HepG2 (cell line): ENCODE results near the gene RAP1GAP2. TPM values are rescaled to one million over a fixed set of nuclear protein-coding genes. Genes with fewer than 3 reads are reported as not detected.

Experiments
- CBX2 ChIP-seq, 2 experiments: fragments of 200-600 bp in 1 of 2; sonication (generic); formaldehyde crosslinking in 1 of 2; IDR thresholded peaks; 2 replicates each; pipeline versions ENCODE4 v1.7.0 to v1.8.1; 2018 to 2022; ENCODE audit warnings: low read depth in 2 of 2, low read length in 1 of 2, mild to moderate bottlenecking in 1 of 2, missing genetic modification reagents in 1 of 2
- EEA1 ChIP-seq: sonication (generic); formaldehyde crosslinking; IDR thresholded peaks from 2 replicates; pipeline ENCODE4 v1.5.1; 2020; ENCODE audit warnings: mild to moderate bottlenecking, missing genetic modification reagents, borderline replicate concordance
- FIP1L1 ChIP-seq: fragments of 200-400 bp; formaldehyde crosslinking; IDR thresholded peaks from 2 replicates; pipeline ENCODE4 v1.6.1; 2018; ENCODE audit warnings: low read depth, mild to moderate bottlenecking, low read length, moderate library complexity, borderline replicate concordance; ENCODE audit not compliant: insufficient read depth
- FOSL1 ChIP-seq: sonication (generic); formaldehyde crosslinking; IDR thresholded peaks from 2 replicates; pipeline ENCODE4 v1.9.0; 2021; ENCODE audit warnings: missing genetic modification reagents, borderline replicate concordance
- HOXA3 ChIP-seq: sonication (generic); formaldehyde crosslinking; IDR thresholded peaks from 2 replicates; pipeline ENCODE4 v1.5.0; 2020; ENCODE audit warnings: missing genetic modification reagents
- HOXA9 ChIP-seq: sonication (generic); formaldehyde crosslinking; IDR thresholded peaks from 2 replicates; pipeline ENCODE4 v1.8.1; 2022; ENCODE audit warnings: missing genetic modification reagents, mild to moderate bottlenecking, moderate library complexity, borderline replicate concordance
- KDM6A ChIP-seq: IDR thresholded peaks from 2 replicates; pipeline ENCODE4 v1.6.1; 2016; ENCODE audit warnings: low read depth
- MAFF ChIP-seq: IDR thresholded peaks from 2 replicates; pipeline ENCODE4 v1.6.1; 2011; ENCODE audit warnings: low read depth, low read length, improper control_type of control experiment
- NFIC ChIP-seq: IDR thresholded peaks from 2 replicates; pipeline ENCODE4 v1.6.1; 2012; ENCODE audit warnings: mild to moderate bottlenecking, low read length, inconsistent platforms
- SMYD3 ChIP-seq: sonication (generic); formaldehyde crosslinking; IDR thresholded peaks from 2 replicates; pipeline ENCODE4 v1.8.1; 2023; ENCODE audit warnings: mild to moderate bottlenecking, missing genetic modification reagents
- ZNF235 ChIP-seq: sonication (generic); formaldehyde crosslinking; IDR thresholded peaks from 2 replicates; pipeline ENCODE4 v1.8.1; 2023; ENCODE audit warnings: mild to moderate bottlenecking, missing genetic modification reagents, borderline replicate concordance
- ZNF251 ChIP-seq: sonication (generic); formaldehyde crosslinking; IDR thresholded peaks from 2 replicates; pipeline ENCODE4 v1.9.0; 2021; ENCODE audit warnings: mild to moderate bottlenecking, missing genetic modification reagents
- ZNF619 ChIP-seq: sonication (generic); formaldehyde crosslinking; IDR thresholded peaks from 2 replicates; pipeline ENCODE4 v1.4.0; 2020; ENCODE audit warnings: mild to moderate bottlenecking, missing genetic modification reagents
- ZNF766 ChIP-seq: sonication (generic); formaldehyde crosslinking; IDR thresholded peaks from 2 replicates; pipeline ENCODE4 v1.5.0; 2020; ENCODE audit warnings: missing genetic modification reagents, borderline replicate concordance
- ZNF841 ChIP-seq: sonication (generic); formaldehyde crosslinking; IDR thresholded peaks from 2 replicates; pipeline ENCODE4 v1.8.1; 2023; ENCODE audit warnings: missing genetic modification reagents, borderline replicate concordance
- polyA plus RNA-seq, 8 experiments: library from polyadenylated mRNA; depleted of rRNA in 3 of 8; stranded (reverse) in 7 of 8; unstranded in 1 of 8; fragments of >200 nt; fragmentation: Illumina TruSeq in 4 of 8; extraction: Trizol in 4 of 8; gene quantifications; 2 replicates each; pipeline versions ENCODE4 v1.2.1 to v1.2.3, GENCODE V29; 2011 to 2016; ENCODE audit warnings: low read depth in 4 of 8, missing spikeins in 1 of 8, mixed read lengths in 1 of 8; ENCODE audit not compliant: insufficient read depth in 1 of 8
- total RNA-seq, 5 experiments: library from RNA; depleted of rRNA; stranded (reverse); fragments of >200 nt; fragmentation: Illumina TruSeq; extraction: Trizol; gene quantifications; 2 replicates each; pipeline ENCODE4 v1.2.3, GENCODE V29; 2016; ENCODE audit warnings: low read depth in 1 of 5
- TF ChIP-seq, protein P1 (sequence below): sonication (generic); formaldehyde crosslinking; IDR thresholded peaks from 2 replicates; pipeline ENCODE4 v1.4.0; 2020; ENCODE audit warnings: low read depth, mild to moderate bottlenecking, missing genetic modification reagents
- TF ChIP-seq, protein P2 (sequence below): sonication (generic); formaldehyde crosslinking; IDR thresholded peaks from 2 replicates; pipeline ENCODE4 v1.4.0; 2020; ENCODE audit warnings: missing genetic modification reagents
- TF ChIP-seq, protein P3 (sequence below): sonication (generic); formaldehyde crosslinking; IDR thresholded peaks from 2 replicates; pipeline ENCODE4 v1.8.1; 2023; ENCODE audit warnings: mild to moderate bottlenecking, missing genetic modification reagents
- TF ChIP-seq, protein P4 (sequence below): sonication (generic); formaldehyde crosslinking; IDR thresholded peaks from 2 replicates; pipeline ENCODE4 v1.4.0; 2020; ENCODE audit warnings: missing genetic modification reagents, mild to moderate bottlenecking, borderline replicate concordance
- TF ChIP-seq, protein P5 (sequence below): sonication (generic); formaldehyde crosslinking; IDR thresholded peaks from 2 replicates; pipeline ENCODE4 v1.5.0; 2020; ENCODE audit warnings: missing genetic modification reagents
- TF ChIP-seq, protein P6 (sequence below): sonication (generic); formaldehyde crosslinking; IDR thresholded peaks from 2 replicates; pipeline ENCODE4 v1.8.0; 2022; ENCODE audit warnings: mild to moderate bottlenecking, missing genetic modification reagents, moderate library complexity

Gene RAP1GAP2
- total and polyA plus RNA-seq, 2 of the 13 experiments (the other 11 are each of a cell fraction or from before 2014, with no cell fraction given), result 10.9 to 12.0 TPM

DNA sequence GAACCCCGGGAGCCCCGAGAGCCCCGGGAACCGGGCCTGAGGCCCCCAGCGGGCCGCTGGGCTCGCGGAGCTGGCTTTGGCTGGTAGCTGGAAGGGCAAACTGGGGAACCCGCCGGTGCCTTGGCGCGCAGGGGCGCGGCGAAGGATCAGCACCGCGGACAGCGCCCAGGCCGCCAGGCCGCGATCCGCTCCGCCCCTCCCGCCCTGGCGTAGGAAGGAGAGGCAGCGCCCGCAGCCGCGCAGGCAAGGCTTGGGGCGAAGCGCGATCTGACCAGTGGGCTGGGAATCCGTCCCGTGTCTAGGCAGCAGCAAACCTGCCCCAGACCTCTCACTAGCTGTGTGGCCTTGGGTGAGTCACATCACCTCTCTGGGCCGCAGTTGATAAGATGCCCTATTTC is 46.5 kb upstream of the RAP1GAP2 start (continued):
- TF ChIP-seq, protein P1, sequence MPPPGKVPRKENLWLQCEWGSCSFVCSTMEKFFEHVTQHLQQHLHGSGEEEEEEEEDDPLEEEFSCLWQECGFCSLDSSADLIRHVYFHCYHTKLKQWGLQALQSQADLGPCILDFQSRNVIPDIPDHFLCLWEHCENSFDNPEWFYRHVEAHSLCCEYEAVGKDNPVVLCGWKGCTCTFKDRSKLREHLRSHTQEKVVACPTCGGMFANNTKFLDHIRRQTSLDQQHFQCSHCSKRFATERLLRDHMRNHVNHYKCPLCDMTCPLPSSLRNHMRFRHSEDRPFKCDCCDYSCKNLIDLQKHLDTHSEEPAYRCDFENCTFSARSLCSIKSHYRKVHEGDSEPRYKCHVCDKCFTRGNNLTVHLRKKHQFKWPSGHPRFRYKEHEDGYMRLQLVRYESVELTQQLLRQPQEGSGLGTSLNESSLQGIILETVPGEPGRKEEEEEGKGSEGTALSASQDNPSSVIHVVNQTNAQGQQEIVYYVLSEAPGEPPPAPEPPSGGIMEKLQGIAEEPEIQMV, result peak; percentile 89
- TF ChIP-seq ZNF766 (CRISPR knock-in tag) (peak; percentile 99), ZNF235 (CRISPR knock-in tag) (peak; percentile 97), EEA1 (peak; percentile 97), FIP1L1 (no peak), ZNF619 (CRISPR knock-in tag) (no peak), MAFF (no peak), FOSL1 (CRISPR knock-in tag) (peak; percentile 58; the same call in 1 of the 2 replicates), HOXA3 (CRISPR knock-in tag) (peak; percentile 88), CBX2 (IDR thresholded peaks at IDR 0.05; ENCODE audit: low read depth, low read length) (no peak), CBX2 (CRISPR knock-in tag; IDR thresholded peaks at IDR 0.05; ENCODE audit: low read depth) (0 out of 2 replicates have a peak, but pooled peaks have one; percentile 46), KDM6A (CRISPR knock-in tag) (no peak), NFIC (no peak), ZNF251 (peak; percentile 96; the same call in 1 of the 2 replicates), HOXA9 (CRISPR knock-in tag) (peak; percentile 97; the same call in 1 of the 2 replicates), SMYD3 (CRISPR knock-in tag) (0 out of 2 replicates have a peak, but pooled peaks have one; percentile 81), ZNF841 (CRISPR knock-in tag) (0 out of 2 replicates have a peak, but pooled peaks have one; percentile 75)
- TF ChIP-seq, protein P2, sequence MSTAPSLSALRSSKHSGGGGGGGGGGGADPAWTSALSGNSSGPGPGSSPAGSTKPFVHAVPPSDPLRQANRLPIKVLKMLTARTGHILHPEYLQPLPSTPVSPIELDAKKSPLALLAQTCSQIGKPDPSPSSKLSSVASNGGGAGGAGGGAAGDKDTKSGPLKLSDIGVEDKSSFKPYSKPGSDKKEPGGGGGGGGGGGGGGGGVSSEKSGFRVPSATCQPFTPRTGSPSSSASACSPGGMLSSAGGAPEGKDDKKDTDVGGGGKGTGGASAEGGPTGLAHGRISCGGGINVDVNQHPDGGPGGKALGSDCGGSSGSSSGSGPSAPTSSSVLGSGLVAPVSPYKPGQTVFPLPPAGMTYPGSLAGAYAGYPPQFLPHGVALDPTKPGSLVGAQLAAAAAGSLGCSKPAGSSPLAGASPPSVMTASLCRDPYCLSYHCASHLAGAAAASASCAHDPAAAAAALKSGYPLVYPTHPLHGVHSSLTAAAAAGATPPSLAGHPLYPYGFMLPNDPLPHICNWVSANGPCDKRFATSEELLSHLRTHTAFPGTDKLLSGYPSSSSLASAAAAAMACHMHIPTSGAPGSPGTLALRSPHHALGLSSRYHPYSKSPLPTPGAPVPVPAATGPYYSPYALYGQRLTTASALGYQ (CRISPR knock-in tag), result peak; percentile 84
- TF ChIP-seq, protein P3, sequence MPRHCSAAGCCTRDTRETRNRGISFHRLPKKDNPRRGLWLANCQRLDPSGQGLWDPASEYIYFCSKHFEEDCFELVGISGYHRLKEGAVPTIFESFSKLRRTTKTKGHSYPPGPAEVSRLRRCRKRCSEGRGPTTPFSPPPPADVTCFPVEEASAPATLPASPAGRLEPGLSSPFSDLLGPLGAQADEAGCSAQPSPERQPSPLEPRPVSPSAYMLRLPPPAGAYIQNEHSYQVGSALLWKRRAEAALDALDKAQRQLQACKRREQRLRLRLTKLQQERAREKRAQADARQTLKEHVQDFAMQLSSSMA (CRISPR knock-in tag), result peak; percentile 95
- TF ChIP-seq, protein P4, sequence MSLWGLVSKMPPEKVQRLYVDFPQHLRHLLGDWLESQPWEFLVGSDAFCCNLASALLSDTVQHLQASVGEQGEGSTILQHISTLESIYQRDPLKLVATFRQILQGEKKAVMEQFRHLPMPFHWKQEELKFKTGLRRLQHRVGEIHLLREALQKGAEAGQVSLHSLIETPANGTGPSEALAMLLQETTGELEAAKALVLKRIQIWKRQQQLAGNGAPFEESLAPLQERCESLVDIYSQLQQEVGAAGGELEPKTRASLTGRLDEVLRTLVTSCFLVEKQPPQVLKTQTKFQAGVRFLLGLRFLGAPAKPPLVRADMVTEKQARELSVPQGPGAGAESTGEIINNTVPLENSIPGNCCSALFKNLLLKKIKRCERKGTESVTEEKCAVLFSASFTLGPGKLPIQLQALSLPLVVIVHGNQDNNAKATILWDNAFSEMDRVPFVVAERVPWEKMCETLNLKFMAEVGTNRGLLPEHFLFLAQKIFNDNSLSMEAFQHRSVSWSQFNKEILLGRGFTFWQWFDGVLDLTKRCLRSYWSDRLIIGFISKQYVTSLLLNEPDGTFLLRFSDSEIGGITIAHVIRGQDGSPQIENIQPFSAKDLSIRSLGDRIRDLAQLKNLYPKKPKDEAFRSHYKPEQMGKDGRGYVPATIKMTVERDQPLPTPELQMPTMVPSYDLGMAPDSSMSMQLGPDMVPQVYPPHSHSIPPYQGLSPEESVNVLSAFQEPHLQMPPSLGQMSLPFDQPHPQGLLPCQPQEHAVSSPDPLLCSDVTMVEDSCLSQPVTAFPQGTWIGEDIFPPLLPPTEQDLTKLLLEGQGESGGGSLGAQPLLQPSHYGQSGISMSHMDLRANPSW, result no peak
- TF ChIP-seq, protein P5, sequence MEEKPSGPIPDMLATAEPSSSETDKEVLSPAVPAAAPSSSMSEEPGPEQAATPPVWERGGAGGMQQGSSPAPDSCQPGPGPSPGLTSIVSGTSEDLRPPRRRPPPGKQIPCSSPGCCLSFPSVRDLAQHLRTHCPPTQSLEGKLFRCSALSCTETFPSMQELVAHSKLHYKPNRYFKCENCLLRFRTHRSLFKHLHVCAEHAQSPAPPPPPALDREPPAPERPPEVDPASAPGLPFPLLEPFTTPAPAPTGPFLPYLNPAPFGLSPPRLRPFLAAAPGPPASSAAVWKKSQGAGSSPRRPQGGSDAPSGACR (CRISPR knock-in tag), result peak; percentile 93; the same call in 1 of the 2 replicates
- TF ChIP-seq, protein P6, sequence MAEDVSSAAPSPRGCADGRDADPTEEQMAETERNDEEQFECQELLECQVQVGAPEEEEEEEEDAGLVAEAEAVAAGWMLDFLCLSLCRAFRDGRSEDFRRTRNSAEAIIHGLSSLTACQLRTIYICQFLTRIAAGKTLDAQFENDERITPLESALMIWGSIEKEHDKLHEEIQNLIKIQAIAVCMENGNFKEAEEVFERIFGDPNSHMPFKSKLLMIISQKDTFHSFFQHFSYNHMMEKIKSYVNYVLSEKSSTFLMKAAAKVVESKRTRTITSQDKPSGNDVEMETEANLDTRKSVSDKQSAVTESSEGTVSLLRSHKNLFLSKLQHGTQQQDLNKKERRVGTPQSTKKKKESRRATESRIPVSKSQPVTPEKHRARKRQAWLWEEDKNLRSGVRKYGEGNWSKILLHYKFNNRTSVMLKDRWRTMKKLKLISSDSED (CRISPR knock-in tag), result peak; percentile 84; the same call in 1 of the 2 replicates
